GM21619 (cell line): ENCODE data around the gene ZNF638.

Experiments
- ATAC-seq: cut with Tn5 transposase; IDR thresholded peaks from one replicate; pipeline ENCODE4 v1.9.1; 2021; ENCODE audit not compliant: unreplicated experiment

ZNF638 gene

GRCh38 chr2:71454221-71455010 lies 122.8 kb downstream of the ZNF638 start:
- ATAC-seq: no peak

- no peak for ATAC-seq
Observed at GRCh38 chr2:71455011-71455740, 123.6 kb downstream of the ZNF638 start.

- ATAC-seq: no peak
Observed at GRCh38 chr2:71455741-71456569, 124.4 kb downstream of the ZNF638 start.

GRCh38 chr2:71456617-71457016 lies 125.0 kb downstream of the ZNF638 start:
- no peak for ATAC-seq

GRCh38 chr2:71457123-71457915 lies 125.7 kb downstream of the ZNF638 start:
- no peak for ATAC-seq

GRCh38 chr2:71457923-71458322 lies 126.3 kb downstream of the ZNF638 start:
- no peak for ATAC-seq

- no peak for ATAC-seq
Observed at GRCh38 chr2:71458413-71459083, 127.0 kb downstream of the ZNF638 start.

- ATAC-seq: no peak
Observed at GRCh38 chr2:71459084-71459431, 127.5 kb downstream of the ZNF638 start.

GRCh38 chr2:71460056-71460455 lies 128.5 kb downstream of the ZNF638 start:
- no peak for ATAC-seq

GRCh38 chr2:71460595-71461303 lies 129.2 kb downstream of the ZNF638 start:
- ATAC-seq: no peak

- no peak for ATAC-seq
Observed at GRCh38 chr2:71461304-71461671, 129.7 kb downstream of the ZNF638 start.

GRCh38 chr2:71462056-71462605 lies 130.5 kb downstream of the ZNF638 start:
- ATAC-seq: no peak

- ATAC-seq: no peak
Observed at GRCh38 chr2:71462641-71463341, 131.2 kb downstream of the ZNF638 start.

- ATAC-seq: no peak
Observed at GRCh38 chr2:71463342-71463654, 131.7 kb downstream of the ZNF638 start.

- no peak for ATAC-seq
Observed at GRCh38 chr2:71464389-71464788, 132.8 kb downstream of the ZNF638 start.

- ATAC-seq: no peak
Observed at GRCh38 chr2:71465356-71465755, 133.8 kb downstream of the ZNF638 start.

- no peak for ATAC-seq
Observed at GRCh38 chr2:71465961-71466300, 134.3 kb downstream of the ZNF638 start.

- ATAC-seq: no peak
Observed at GRCh38 chr2:71466301-71467179, 135.0 kb downstream of the ZNF638 start.
